HL-60 (cell line): ENCODE measurements around the gene PAQR4.

Experiments used
- DNase-seq, 2 experiments: peaks; one replicate each; pipeline ENCODE4 v3.0.0-alpha.2; 2010 to 2020; ENCODE audit warnings: low read depth in 1 of 2, low spot score in 1 of 2
- H3K27ac ChIP-seq: fragments of 250-450 bp; sonication (Bioruptor Pico); replicated peaks from 2 replicates; pipeline ENCODE4 v1.5.1; 2020; ENCODE audit warnings: mild to moderate bottlenecking, moderate library complexity
- H3K27me3 ChIP-seq: fragments of 250-450 bp; sonication (Bioruptor Pico); 2 replicates; pipeline ENCODE4 v1.5.1; 2021; ENCODE audit warnings: mild to moderate bottlenecking, moderate library complexity; ENCODE audit not compliant: insufficient read depth, poor library complexity, severe bottlenecking
- H3K4me3 ChIP-seq: replicated peaks from 2 replicates; pipeline ENCODE4 v1.5.1; 2011; ENCODE audit warnings: mild to moderate bottlenecking, control low read depth, low read length; ENCODE audit not compliant: insufficient read depth
- CTCF ChIP-seq: IDR thresholded peaks from one replicate; pipeline ENCODE4 v1.5.1; 2011; ENCODE audit warnings: low read length, control low read depth, inconsistent platforms; ENCODE audit not compliant: insufficient read depth
- GABPA ChIP-seq: IDR thresholded peaks from 2 replicates; pipeline ENCODE4 v1.6.1; 2012; ENCODE audit warnings: low read depth
- POLR2AphosphoS5 ChIP-seq: IDR thresholded peaks from 2 replicates; pipeline ENCODE4 v1.6.1; 2012; ENCODE audit warnings: low read depth
- REST ChIP-seq: IDR thresholded peaks from 2 replicates; pipeline ENCODE4 v1.6.1; 2012; ENCODE audit warnings: low read depth; ENCODE audit not compliant: insufficient replicate concordance
- SPI1 ChIP-seq: IDR thresholded peaks from 2 replicates; pipeline ENCODE4 v1.6.1; 2012; ENCODE audit warnings: low read depth, mild to moderate bottlenecking, borderline replicate concordance

The PAQR4 gene

GRCh38 chr16:3022684-3023414 lies 53.7 kb downstream of the PAQR4 start:
- TF ChIP-seq REST = no peak
- no peak; the same call in 1 of the 2 replicates for TF ChIP-seq SPI1
- TF ChIP-seq POLR2AphosphoS5 = no peak; the same call in 1 of the 2 replicates
- TF ChIP-seq GABPA = no peak
- TF ChIP-seq CTCF = no peak
- peak overlapping the region; percentile 98 for H3K27ac ChIP-seq
- H3K27me3 ChIP-seq = no peaks in the 10 kb centered on the region
- H3K4me3 ChIP-seq = peak overlapping the region; percentile 80
- peak in 1 of 2 experiments; percentile 50 for DNase-seq
